Left lung (tissue), 10 donors: Measurements from ENCODE around the gene DTX1. TPM values are rescaled to one million over a fixed set of nuclear protein-coding genes. Genes with fewer than 3 reads are reported as not detected.

Experiments
- ATAC-seq: fragments of 200-7000 bp; cut with Tn5 transposase; one replicate; pipeline ENCODE4 v1.9.1; 2020; ENCODE audit warnings: moderate library complexity
- DNase-seq, 4 donors: peaks; one replicate each; pipeline ENCODE4 v3.0.0-alpha.2; 2013 to 2020
- H3K27ac ChIP-seq, 2 donors: fragments of 200-600 bp; sonication (generic) in 1 of 2; one replicate each; pipeline versions ENCODE4 v1.5.0 to v1.8.0; 2020 to 2021
- H3K27me3 ChIP-seq, 2 donors: fragments of 200-600 bp; sonication (generic) in 1 of 2; one replicate each; pipeline versions ENCODE4 v1.5.0 to v1.8.0; 2020 to 2021
- H3K36me3 ChIP-seq, 2 donors: fragments of 200-600 bp; sonication (generic) in 1 of 2; one replicate each; pipeline versions ENCODE4 v1.5.0 to v1.8.0; 2020 to 2021
- H3K4me1 ChIP-seq, 2 donors: fragments of 200-600 bp; one replicate each; pipeline ENCODE4 v1.8.0; 2021
- H3K4me3 ChIP-seq, 2 donors: fragments of 200-600 bp; sonication (generic) in 1 of 2; one replicate each; pipeline versions ENCODE4 v1.5.0 to v1.8.0; 2020 to 2021; ENCODE audit warnings: mild to moderate bottlenecking in 1 of 2
- H3K9me3 ChIP-seq, 2 donors: fragments of 200-600 bp; sonication (generic) in 1 of 2; one replicate each; pipeline versions ENCODE4 v1.5.0 to v1.8.0; 2020 to 2021
- CTCF ChIP-seq, 2 donors: fragments of 200-600 bp; sonication (generic) in 1 of 2; IDR thresholded peaks; one replicate each; pipeline versions ENCODE4 v1.5.0 to v1.8.0; 2021; ENCODE audit warnings: antibody characterized with exemption in 2 of 2
- intact Hi-C, 2 donors: fragments of 100-400 bp; cut with DNase I; formaldehyde crosslinking; loops; one replicate each; pipeline versions ENCODE4 v1.11.2 to v1.14.2; 2022
- polyA plus RNA-seq, 6 donors: library from polyadenylated mRNA; unstranded; fragments of 120-200 nt; gene quantifications; one replicate each; pipeline ENCODE4 v1.2.1, GENCODE V29; 2013; ENCODE audit not compliant: insufficient read length in 6 of 6
- total RNA-seq, 2 donors: library from RNA; stranded (reverse); fragmentation: NEBNext Ultra II Directional; extraction: Animal tissue kit (Norgen Biotek cat#: 25700); gene quantifications; one replicate each; pipeline ENCODE4 v1.2.1, GENCODE V29; 2021
- donor health status: DM: no; HTN: yes; CAD: no.
- donor health status: DM: no; HTN: no; CAD: no.

The DTX1 gene
- total and polyA plus RNA-seq, 8 donors, result 0.70 to 6.3 (median 4.3) TPM

GRCh38 chr12:113039911-113040445, 16.6 kb upstream of the DTX1 start:
- Histone ChIP-seq H3K27me3 (peaks cover 0 to 21% of the 10 kb centered on the region in 2 donors), H3K27ac (peak overlapping the region in 1 of 2 donors; percentile 59), H3K9me3 (no peaks in the 10 kb centered on the region), H3K4me1 (peaks cover 0 to 7% of the 10 kb centered on the region in 2 donors), H3K4me3 (no peak overlapping the region), H3K36me3 (no peaks in the 10 kb centered on the region)
- DNase-seq, result no peak
- intact Hi-C loops, result no loop called here
- TF ChIP-seq CTCF (IDR thresholded peaks at IDR 0.05), result no peak
- no peak for ATAC-seq

GRCh38 chr12:113040722-113041171, 15.8 kb upstream of the DTX1 start:
- ATAC-seq (peak; percentile 93), DNase-seq (peak in 2 of 4 donors; percentile 83 to 86)
- Histone ChIP-seq H3K4me3 (no peak overlapping the region), H3K4me1 (peaks cover 0 to 7% of the 10 kb centered on the region in 2 donors), H3K36me3 (no peaks in the 10 kb centered on the region), H3K27me3 (peaks cover 0 to 21% of the 10 kb centered on the region in 2 donors), H3K27ac (peak overlapping the region in 1 of 2 donors; percentile 59), H3K9me3 (no peaks in the 10 kb centered on the region)
- TF ChIP-seq CTCF (IDR thresholded peaks at IDR 0.05), result no peak
- intact Hi-C loops, result no loop called here

- intact Hi-C loops, result no loop called here
- H3K27ac ChIP-seq, result peak overlapping the region in 1 of 2 donors; percentile 59
- peaks cover 0 to 7% of the 10 kb centered on the region in 2 donors for H3K4me1 ChIP-seq
- TF ChIP-seq CTCF (IDR thresholded peaks at IDR 0.05), result no peak
- H3K4me3 ChIP-seq, result no peak overlapping the region
- DNase-seq, result no peak
- no peak for ATAC-seq
- H3K36me3 ChIP-seq, result no peaks in the 10 kb centered on the region
- H3K27me3 ChIP-seq, result peaks cover 0 to 21% of the 10 kb centered on the region in 2 donors
- H3K9me3 ChIP-seq, result no peaks in the 10 kb centered on the region
These were observed 15.0 kb upstream of the DTX1 start for GRCh38 chr12:113041560-113041959.

GRCh38 chr12:113043240-113043639, 13.3 kb upstream of the DTX1 start:
- ATAC-seq (no peak), DNase-seq (no peak)
- Histone ChIP-seq H3K27me3 (peaks cover 0 to 28% of the 10 kb centered on the region in 2 donors), H3K9me3 (no peaks in the 10 kb centered on the region), H3K4me3 (no peak overlapping the region), H3K27ac (no peak overlapping the region), H3K4me1 (peaks cover 0 to 7% of the 10 kb centered on the region in 2 donors), H3K36me3 (no peaks in the 10 kb centered on the region)
- TF ChIP-seq CTCF (IDR thresholded peaks at IDR 0.05), result no peak
- intact Hi-C loops, result no loop called here

GRCh38 chr12:113044516-113044915, 12.0 kb upstream of the DTX1 start:
- H3K27ac ChIP-seq, result no peak overlapping the region
- no peaks in the 10 kb centered on the region for H3K36me3 ChIP-seq
- no peaks in the 10 kb centered on the region for H3K9me3 ChIP-seq
- intact Hi-C loops, result no loop called here
- H3K27me3 ChIP-seq, result peaks cover 0 to 34% of the 10 kb centered on the region in 2 donors
- no peak overlapping the region for H3K4me3 ChIP-seq
- TF ChIP-seq CTCF (IDR thresholded peaks at IDR 0.05), result no peak
- ATAC-seq (no peak), DNase-seq (no peak)
- H3K4me1 ChIP-seq, result peaks cover 0 to 7% of the 10 kb centered on the region in 2 donors
